ENCODE results near the gene LALBA. TPM values are rescaled to one million over a fixed set of nuclear protein-coding genes. Genes with fewer than 3 reads are reported as not detected.

Gene LALBA
- total and polyA plus RNA-seq, 2 of the 8 experiments (the other 6 are each of a cell fraction or from before 2014, with no cell fraction given) = not detected

- no peak for TF ChIP-seq GABPA (IDR thresholded peaks at IDR 0.05; ENCODE audit: borderline replicate concordance, insufficient read depth, low read length)
- no peak for TF ChIP-seq EP300 (IDR thresholded peaks at IDR 0.05; ENCODE audit: borderline replicate concordance in 1 of 2, low read depth in 2 of 2, low read length in 2 of 2)
- TF ChIP-seq SP2 (IDR thresholded peaks at IDR 0.05; ENCODE audit: low read length) = no peak
- TF ChIP-seq POU5F1 (IDR thresholded peaks at IDR 0.05; ENCODE audit: low read depth, low read length) = no peak
- no peak for TF ChIP-seq JUN (IDR thresholded peaks at IDR 0.05; ENCODE audit: low read depth, low read length)
Measured at GRCh38 chr12:48613321-48613720, 43.5 kb upstream of the LALBA start (continued).

All from H1 (cell line).